Neural cell (in vitro differentiated cells): ENCODE data around the gene ADGRF1. TPM values are rescaled to one million over a fixed set of nuclear protein-coding genes. Genes with fewer than 3 reads are reported as not detected.

Experiments
- H2AFZ ChIP-seq: fragments of 200-600, 300-800 bp; sonication (generic), shearing (Covaris generic); 2 replicates; pipeline ENCODE4 v1.6.0; 2014; ENCODE audit warnings: low read depth, mild to moderate bottlenecking, antibody characterized with exemption, low read length, moderate library complexity
- H3F3A ChIP-seq: fragments of 200-600 bp; shearing (Covaris generic); 2 replicates; pipeline ENCODE4 v1.6.1; 2016; ENCODE audit warnings: mild to moderate bottlenecking, moderate library complexity, mixed read lengths, antibody characterized with exemption, low read length; ENCODE audit not compliant: insufficient read depth, poor library complexity, severe bottlenecking
- H3K27ac ChIP-seq: fragments of 200-600, 300-800 bp; sonication (generic), shearing (Covaris generic); 2 replicates; pipeline ENCODE4 v1.5.1; 2014; ENCODE audit warnings: mild to moderate bottlenecking, low read length, moderate library complexity
- H3K27me3 ChIP-seq: fragments of 300-800, 200-600 bp; sonication (generic), shearing (Covaris generic); 2 replicates; pipeline ENCODE4 v1.6.0; 2014; ENCODE audit warnings: mild to moderate bottlenecking, low read depth, low read length, moderate library complexity; ENCODE audit not compliant: insufficient read depth
- H3K36me3 ChIP-seq: fragments of 300-800, 200-600 bp; sonication (generic), shearing (Covaris generic); 2 replicates; pipeline ENCODE4 v1.5.1; 2014; ENCODE audit warnings: mild to moderate bottlenecking, antibody characterized with exemption, low read length, moderate library complexity; ENCODE audit not compliant: insufficient read depth
- H3K4me2 ChIP-seq: fragments of 300-800, 200-600 bp; sonication (generic), shearing (Covaris generic); 2 replicates; pipeline ENCODE4 v1.6.0; 2014; ENCODE audit warnings: mild to moderate bottlenecking, low read length
- H3K4me3 ChIP-seq: fragments of 300-800, 200-600 bp; sonication (generic), shearing (Covaris generic); 2 replicates; pipeline ENCODE4 v1.5.1; 2014; ENCODE audit warnings: mild to moderate bottlenecking, low read length, moderate library complexity
- H3K79me2 ChIP-seq: fragments of 200-600 bp; shearing (Covaris generic); replicated peaks from 2 replicates; pipeline ENCODE4 v1.6.0; 2014; ENCODE audit warnings: mild to moderate bottlenecking, low read length, moderate library complexity; ENCODE audit not compliant: insufficient read depth
- H3K9ac ChIP-seq: fragments of 300-800, 200-600 bp; sonication (generic), shearing (Covaris generic); 2 replicates; pipeline ENCODE4 v1.6.1; 2016; ENCODE audit warnings: mild to moderate bottlenecking, low read length, mixed read lengths
- H3K9me2 ChIP-seq: fragments of 200-600 bp; shearing (Covaris generic); 2 replicates; pipeline ENCODE4 v1.6.1; 2016; ENCODE audit warnings: mild to moderate bottlenecking, low read length, mixed read lengths; ENCODE audit not compliant: insufficient read depth
- H3K9me3 ChIP-seq: fragments of 200-600, 300-800 bp; sonication (generic), shearing (Covaris generic); 2 replicates; pipeline ENCODE4 v1.6.1; 2016; ENCODE audit warnings: mild to moderate bottlenecking, mixed run types, low read length, moderate library complexity, mixed read lengths
- H4K20me1 ChIP-seq: fragments of 200-600 bp; shearing (Covaris generic); 2 replicates; pipeline ENCODE4 v1.6.1; 2016; ENCODE audit warnings: mild to moderate bottlenecking, mixed run types; ENCODE audit not compliant: insufficient read depth
- CTCF ChIP-seq: fragments of 450-650 bp; IDR thresholded peaks from 2 replicates; pipeline ENCODE4 v1.5.1; 2014; ENCODE audit warnings: antibody characterized with exemption, mild to moderate bottlenecking, moderate library complexity; ENCODE audit not compliant: poor library complexity, severe bottlenecking
- EP300 ChIP-seq: fragments of 450-650 bp; conservative IDR thresholded peaks from 2 replicates; pipeline ENCODE4 v1.6.1; 2014; ENCODE audit warnings: antibody characterized with exemption, mild to moderate bottlenecking, moderate library complexity; ENCODE audit not compliant: poor library complexity, severe bottlenecking
- EZH2 ChIP-seq: fragments of 200-600, 300-800 bp; shearing (Covaris generic), sonication (generic); IDR thresholded peaks from 2 replicates; pipeline ENCODE4 v1.6.1; 2014; ENCODE audit warnings: antibody characterized with exemption, low read length, borderline replicate concordance, mild to moderate bottlenecking; ENCODE audit not compliant: insufficient read depth, poor library complexity, severe bottlenecking
- MXI1 ChIP-seq: fragments of 450-650 bp; conservative IDR thresholded peaks from 2 replicates; pipeline ENCODE4 v1.6.1; 2014; ENCODE audit warnings: antibody characterized with exemption, mild to moderate bottlenecking; ENCODE audit not compliant: poor library complexity, severe bottlenecking
- POLR2AphosphoS5 ChIP-seq: IDR thresholded peaks from 2 replicates; pipeline ENCODE4 v1.6.1; 2012
- RAD21 ChIP-seq: fragments of 450-650 bp; conservative IDR thresholded peaks from 2 replicates; pipeline ENCODE4 v1.6.1; 2014; ENCODE audit warnings: antibody characterized with exemption, mild to moderate bottlenecking, moderate library complexity
- REST ChIP-seq: IDR thresholded peaks from 2 replicates; pipeline ENCODE4 v1.6.1; 2012; ENCODE audit warnings: borderline replicate concordance
- SMC3 ChIP-seq: fragments of 450-650 bp; conservative IDR thresholded peaks from 2 replicates; pipeline ENCODE4 v1.6.1; 2014; ENCODE audit warnings: antibody characterized with exemption, mild to moderate bottlenecking, moderate library complexity; ENCODE audit not compliant: poor library complexity
- TAF1 ChIP-seq: IDR thresholded peaks from 2 replicates; pipeline ENCODE4 v1.6.1; 2012; ENCODE audit warnings: low read depth
- polyA plus RNA-seq: library from polyadenylated mRNA; depleted of rRNA; stranded (reverse); fragments of >200 nt; gene quantifications from 2 replicates; pipeline ENCODE4 v1.2.3, GENCODE V29; 2014

The ADGRF1 gene
- polyA plus RNA-seq, 1 donor from 2014 or later: not detected

GRCh38 chr6:46953921-46954320, 88.2 kb downstream of the ADGRF1 start:
- H3K27ac ChIP-seq: no peak overlapping the region
- no peak overlapping the region for H3K9ac ChIP-seq
- H2AFZ ChIP-seq: no peak overlapping the region
- H3K9me2 ChIP-seq: no peaks in the 10 kb centered on the region
- TF ChIP-seq MXI1: no peak
- no peak for TF ChIP-seq RAD21
- TF ChIP-seq REST: no peak
- TF ChIP-seq CTCF: no peak
- TF ChIP-seq EZH2: no peak
- no peak for TF ChIP-seq SMC3
- no peak for TF ChIP-seq EP300
- TF ChIP-seq POLR2AphosphoS5: no peak
- TF ChIP-seq TAF1: no peak
- H4K20me1 ChIP-seq: no peaks in the 10 kb centered on the region
- no peaks in the 10 kb centered on the region for H3K27me3 ChIP-seq
- no peaks in the 10 kb centered on the region for H3F3A ChIP-seq
- H3K36me3 ChIP-seq: no peaks in the 10 kb centered on the region
- H3K79me2 ChIP-seq: no peaks in the 10 kb centered on the region
- no peak overlapping the region for H3K4me3 ChIP-seq
- no peaks in the 10 kb centered on the region for H3K9me3 ChIP-seq
- H3K4me2 ChIP-seq: no peak overlapping the region

- TF ChIP-seq RAD21: no peak
- TF ChIP-seq EP300: no peak
- no peak for TF ChIP-seq SMC3
- TF ChIP-seq TAF1: no peak
- no peak for TF ChIP-seq POLR2AphosphoS5
- no peak for TF ChIP-seq EZH2
- no peak for TF ChIP-seq CTCF
- Histone ChIP-seq H3K9ac (no peak overlapping the region), H2AFZ (no peak overlapping the region), H3K27me3 (no peaks in the 10 kb centered on the region), H3K27ac (no peak overlapping the region), H3K9me2 (no peaks in the 10 kb centered on the region), H3K9me3 (no peaks in the 10 kb centered on the region), H3F3A (no peaks in the 10 kb centered on the region), H4K20me1 (no peaks in the 10 kb centered on the region), H3K4me2 (no peak overlapping the region), H3K79me2 (no peaks in the 10 kb centered on the region), H3K36me3 (no peaks in the 10 kb centered on the region), H3K4me3 (no peak overlapping the region)
Measured at GRCh38 chr6:46949632-46950280, 92.4 kb downstream of the ADGRF1 start.
